ENCODE measurements around the gene PGAP2.
"Not testable (repeated sequence)": the region's sequence is repeated elsewhere in the genome, so short reads cannot be mapped to it uniquely, and the experiment has no call there.

DNA sequence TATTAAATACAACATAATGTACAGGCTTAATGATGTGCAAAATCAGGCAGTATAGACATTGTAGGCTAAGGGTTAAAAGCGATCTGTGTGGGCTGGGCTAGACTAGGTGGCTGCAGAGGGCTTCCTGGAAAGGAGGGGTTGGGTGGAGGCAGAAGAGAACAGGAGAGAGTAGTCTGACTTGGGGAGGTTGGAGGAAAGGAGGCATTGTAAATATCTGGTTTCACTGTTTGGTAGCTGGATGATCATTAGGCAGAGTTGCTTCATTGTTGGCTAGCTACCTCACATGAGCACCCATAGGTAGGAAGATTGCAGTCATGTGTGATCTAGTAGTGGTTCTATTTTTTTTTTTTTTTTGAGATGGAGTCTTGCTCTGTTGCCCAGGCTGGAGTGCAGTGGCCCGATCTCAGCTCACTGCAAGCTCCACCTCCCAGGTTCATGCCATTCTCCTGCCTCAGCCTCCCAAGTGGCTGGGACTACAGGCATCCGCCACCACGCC, 52.6 kb downstream of the PGAP2 start:
- TF ChIP-seq CTCF (IDR thresholded peaks at IDR 0.05; ENCODE audit: insufficient read depth, low read depth, low read length); EZH2 (IDR thresholded peaks at IDR 0.05; ENCODE audit: insufficient read depth, low read length): not testable (repeated sequence)

Measured in astrocyte (in vitro differentiated cells and primary cell).